SK-N-MC (cell line): ENCODE results near the gene CORIN.

Experiments
- EZH2 ChIP-seq: fragments of 200-600 bp; sonication (generic); IDR thresholded peaks from one replicate; pipeline ENCODE4 v1.6.1; 2017; ENCODE audit warnings: antibody characterized with exemption
- FOXP2 ChIP-seq: optimal IDR thresholded peaks from 2 replicates; pipeline ENCODE3; 2011; ENCODE audit warnings: mild to moderate bottlenecking, moderate library complexity; ENCODE audit not compliant: insufficient read depth; ENCODE audit errors: extremely low read length, control extremely low read depth
- POLR2AphosphoS5 ChIP-seq: IDR thresholded peaks from 2 replicates; pipeline ENCODE4 v1.6.1; 2012; ENCODE audit warnings: mild to moderate bottlenecking, low read depth, low read length, borderline replicate concordance

GRCh38 chr4:47842985-47843384, 5.1 kb upstream of the CORIN start:
- no peak for TF ChIP-seq POLR2AphosphoS5
- no peak for TF ChIP-seq EZH2
- no peak for TF ChIP-seq FOXP2
